ENCODE measurements around the gene PTPN1. TPM values are rescaled to one million over a fixed set of nuclear protein-coding genes. Genes with fewer than 3 reads are reported as not detected.

Gene PTPN1
- total and polyA plus RNA-seq, 2 of the 13 experiments (the other 11 are each of a cell fraction or from before 2014, with no cell fraction given), result 17.7 to 37.2 TPM

DNA sequence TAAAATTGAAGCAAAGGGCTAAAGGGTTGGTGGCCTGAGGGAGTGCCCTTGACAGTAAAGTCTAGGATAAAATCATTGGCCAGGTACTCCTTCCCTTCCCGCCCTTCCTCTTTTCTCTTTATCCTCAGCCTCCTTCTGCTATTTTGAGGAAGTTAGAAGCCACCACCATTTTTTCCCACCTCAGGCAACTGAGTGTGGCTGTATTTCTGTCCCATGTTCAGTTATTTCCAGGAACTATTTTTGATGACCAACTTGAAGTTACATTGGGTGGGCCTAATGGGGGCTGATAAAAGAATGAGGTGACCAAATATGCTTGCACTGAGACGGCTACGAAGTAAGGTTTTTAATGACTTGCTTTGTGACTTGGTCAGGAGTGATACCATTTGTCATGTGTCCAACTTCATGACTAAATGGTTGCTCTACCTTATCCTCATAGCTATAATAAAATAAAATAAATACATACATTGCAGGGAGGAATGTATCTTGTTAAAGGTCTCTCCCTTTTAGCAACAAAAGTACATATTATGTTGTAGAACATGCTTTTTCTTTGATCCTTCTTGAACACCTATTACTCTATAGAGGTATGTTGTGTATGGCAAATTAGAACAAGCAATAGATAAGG is 12.0 kb downstream of the PTPN1 start:
- intact Hi-C loops (cut with micrococcal nuclease; ENCODE audit: unreplicated experiment), result no loop called here
- Histone ChIP-seq H3K9ac (ENCODE audit: insufficient read depth, low read depth, low read length) (no peak overlapping the region), H3K79me2 (ENCODE audit: insufficient read depth, low read length) (peaks cover 74% of the 10 kb centered on the region), H2AFZ (ENCODE audit: low read length) (no peak overlapping the region), H4K20me1 (ENCODE audit: insufficient read depth, low read length) (no peaks in the 10 kb centered on the region), H3K27ac (ENCODE audit: extremely low read length, insufficient read depth, low read length) (no peak overlapping the region), H3K9me3 (ENCODE audit: low read length) (no peaks in the 10 kb centered on the region), H3K4me2 (ENCODE audit: low read depth, low read length) (no peak overlapping the region), H3K27me3 (ENCODE audit: control insufficient read depth in 1 of 2, insufficient read depth in 2 of 2, low read length in 2 of 2) (no peaks in the 10 kb centered on the region), H3K4me3 (replicated peaks in 1 of 3; ENCODE audit: insufficient read depth in 1 of 3, low read depth in 2 of 3, low read length in 3 of 3) (no peak overlapping the region), H3K4me1 (ENCODE audit: insufficient read depth, low read length) (peaks cover 30% of the 10 kb centered on the region), H3K36me3 (replicated peaks in 1 of 2; ENCODE audit: control insufficient read depth in 1 of 2, insufficient read depth in 2 of 2, low read length in 2 of 2) (peaks cover 0 to 3% of the 10 kb centered on the region in 2 experiments; a peak in 1 of 5 replicates)
- ChIA-PET CTCF (ENCODE audit: low intra/inter-chr PET ratio, low total read pairs) (no interaction called here), POLR2A (interaction anchor here (1.6 kb wide), 1 partner anchor 406 kb away, joined by 4 read pairs; no protein-coding TSS in a partner anchor)
- no peak for FAIRE-seq
- no TSS peak for BruUV-seq (replicated peaks)
- WGBS (ENCODE audit: low lambda C conversion rate), result 97% methylated on average over 3 of the region's 3 CpGs
- ATAC-seq, result no peak
- no peak for DNase-seq (ENCODE audit: low spot score)
- TF ChIP-seq PHF5A (CRISPR knock-in tag; IDR thresholded peaks at IDR 0.05; ENCODE audit: low read depth, unreplicated experiment), result no peak
- no peak for TF ChIP-seq AGO1 (IDR thresholded peaks at IDR 0.05; ENCODE audit: low read depth, low read length, poor library complexity, severe bottlenecking)
- TF ChIP-seq, protein P1, sequence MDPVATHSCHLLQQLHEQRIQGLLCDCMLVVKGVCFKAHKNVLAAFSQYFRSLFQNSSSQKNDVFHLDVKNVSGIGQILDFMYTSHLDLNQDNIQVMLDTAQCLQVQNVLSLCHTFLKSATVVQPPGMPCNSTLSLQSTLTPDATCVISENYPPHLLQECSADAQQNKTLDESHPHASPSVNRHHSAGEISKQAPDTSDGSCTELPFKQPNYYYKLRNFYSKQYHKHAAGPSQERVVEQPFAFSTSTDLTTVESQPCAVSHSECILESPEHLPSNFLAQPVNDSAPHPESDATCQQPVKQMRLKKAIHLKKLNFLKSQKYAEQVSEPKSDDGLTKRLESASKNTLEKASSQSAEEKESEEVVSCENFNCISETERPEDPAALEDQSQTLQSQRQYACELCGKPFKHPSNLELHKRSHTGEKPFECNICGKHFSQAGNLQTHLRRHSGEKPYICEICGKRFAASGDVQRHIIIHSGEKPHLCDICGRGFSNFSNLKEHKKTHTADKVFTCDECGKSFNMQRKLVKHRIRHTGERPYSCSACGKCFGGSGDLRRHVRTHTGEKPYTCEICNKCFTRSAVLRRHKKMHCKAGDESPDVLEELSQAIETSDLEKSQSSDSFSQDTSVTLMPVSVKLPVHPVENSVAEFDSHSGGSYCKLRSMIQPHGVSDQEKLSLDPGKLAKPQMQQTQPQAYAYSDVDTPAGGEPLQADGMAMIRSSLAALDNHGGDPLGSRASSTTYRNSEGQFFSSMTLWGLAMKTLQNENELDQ (CRISPR knock-in tag; IDR thresholded peaks at IDR 0.05; ENCODE audit: borderline replicate concordance), result no peak
- no peak for TF ChIP-seq ATF7-NPFF (CRISPR knock-in tag; IDR thresholded peaks at IDR 0.05; ENCODE audit: low read depth)
- TF ChIP-seq HDAC6 (IDR thresholded peaks at IDR 0.05; ENCODE audit: low read depth, low read length), result no peak
- no peak for TF ChIP-seq SOX13 (IDR thresholded peaks at IDR 0.05)
- TF ChIP-seq SOX13 (CRISPR knock-in tag; conservative IDR thresholded peaks at IDR 0.05 in 1 of 2, IDR thresholded peaks at IDR 0.05 in 1 of 2), result no peak
- TF ChIP-seq ZNF44 (CRISPR knock-in tag; IDR thresholded peaks at IDR 0.05), result no peak
- in situ Hi-C loops (cut with HindIII; ENCODE audit: extremely low pct_ligation_motif_present, low pct_unique_long_range_greater_than_20kb), result no loop called here
